Tibial nerve (tissue), 3 donors: ENCODE measurements around the gene IKZF4.

Experiments
- CTCF ChIP-seq, 5 experiments: fragments of 200-600 bp in 3 of 5; fragments of 450-650 bp in 2 of 5; sonication (generic) in 3 of 5; IDR thresholded peaks; one replicate each; pipeline ENCODE4 v1.5.1; 2016 to 2019; ENCODE audit warnings: antibody characterized with exemption in 5 of 5, mild to moderate bottlenecking in 3 of 5, moderate library complexity in 2 of 5
- POLR2A ChIP-seq, 2 donors: fragments of 450-650 bp; IDR thresholded peaks; one replicate each; pipeline ENCODE4 v1.6.1; 2017; ENCODE audit warnings: antibody characterized with exemption in 2 of 2, mild to moderate bottlenecking in 2 of 2, moderate library complexity in 2 of 2

GRCh38 chr12:55997535-55997859 is 23.3 kb upstream of the IKZF4 start:
- TF ChIP-seq POLR2A (IDR thresholded peaks at IDR 0.05) (no peak), CTCF (IDR thresholded peaks at IDR 0.05) (no peak)
